Kidney (tissue), 14 donors: ENCODE data around the gene GSTA3. TPM values are rescaled to one million over a fixed set of nuclear protein-coding genes. Genes with fewer than 3 reads are reported as not detected.

Experiments used
- DNase-seq, 5 donors: peaks; one replicate each; pipeline ENCODE4 v3.0.0-alpha.2; 2013 to 2020
- FAIRE-seq: peaks from 2 replicates; lab custom pipeline; 2012; peaks lifted over from hg19 to GRCh38; lab: Jason Lieb, UNC
- H3K27ac ChIP-seq, 2 donors: one replicate each; pipeline ENCODE4 v1.7.0; 2013; ENCODE audit warnings: low read depth in 2 of 2, low read length in 2 of 2, inconsistent platforms in 1 of 2
- H3K27me3 ChIP-seq: one replicate; pipeline ENCODE4 v1.7.1; 2013; ENCODE audit warnings: low read length, inconsistent platforms; ENCODE audit not compliant: control insufficient read depth, insufficient read depth
- H3K36me3 ChIP-seq, 3 donors: one replicate each; pipeline versions ENCODE4 v1.7.0 to v1.7.1; 2013; ENCODE audit warnings: low read length in 3 of 3, control low read depth in 1 of 3, inconsistent platforms in 1 of 3; ENCODE audit not compliant: insufficient read depth in 3 of 3, control insufficient read depth in 2 of 3
- H3K4me1 ChIP-seq, 3 donors: one replicate each; pipeline versions ENCODE4 v1.7.0 to v1.7.1; 2013; ENCODE audit warnings: low read length in 3 of 3, inconsistent platforms in 1 of 3, low read depth in 1 of 3; ENCODE audit not compliant: control insufficient read depth in 2 of 3, insufficient read depth in 2 of 3
- H3K4me3 ChIP-seq, 3 donors: one replicate each; pipeline versions ENCODE4 v1.7.0 to v1.8.1; 2013; ENCODE audit warnings: low read length in 3 of 3, control low read depth in 1 of 3, inconsistent platforms in 1 of 3
- H3K9ac ChIP-seq, 3 donors: one replicate each; pipeline versions ENCODE4 v1.7.0 to v1.7.1; 2013; ENCODE audit warnings: low read length in 3 of 3, control low read depth in 1 of 3, inconsistent platforms in 1 of 3
- H3K9me3 ChIP-seq, 3 donors: one replicate each; pipeline versions ENCODE4 v1.7.0 to v1.7.1; 2013; ENCODE audit warnings: low read length in 3 of 3, control low read depth in 1 of 3, inconsistent platforms in 1 of 3; ENCODE audit not compliant: control insufficient read depth in 2 of 3, insufficient read depth in 1 of 3
- intact Hi-C: fragments of 100-400 bp; cut with DNase I; formaldehyde crosslinking; loops from one replicate; pipeline ENCODE4 v1.11.1; 2022
- polyA plus RNA-seq: library from polyadenylated mRNA; stranded (reverse); fragments of 350-450 nt; fragmentation: Illumina TruSeq; extraction: RNeasy Lipid Tissue Mini Kit (QIAGEN cat#74804); gene quantifications from one replicate; pipeline ENCODE4 v1.2.3, GENCODE V29; 2014; ENCODE audit warnings: low read depth, low replicate concordance; ENCODE audit not compliant: insufficient read depth
- total RNA-seq: library from RNA; stranded (reverse); fragmentation: NEBNext Ultra II Directional; extraction: Animal tissue kit (Norgen Biotek cat#: 25700); gene quantifications from one replicate; pipeline ENCODE4 v1.2.1, GENCODE V29; 2021
- TF ChIP-seq, protein P1 (sequence below): IDR thresholded peaks from 3 replicates; pipeline ENCODE4 v1.5.1; 2012; ENCODE audit warnings: mild to moderate bottlenecking, moderate library complexity, borderline replicate concordance; ENCODE audit not compliant: insufficient read depth; ENCODE audit errors: extremely low read depth
- donor health status: control.
- donor health status: control.
- donor health status: control.
- donor health status: control.
- donor health status: control.
- donor health status: DM: yes; HTN: yes; CAD: no.
- donor health status: Normal renal cell carcinoma (clear cell type).

GSTA3 gene
- total and polyA plus RNA-seq, 2 donors from 2014 or later, result not detected

DNA sequence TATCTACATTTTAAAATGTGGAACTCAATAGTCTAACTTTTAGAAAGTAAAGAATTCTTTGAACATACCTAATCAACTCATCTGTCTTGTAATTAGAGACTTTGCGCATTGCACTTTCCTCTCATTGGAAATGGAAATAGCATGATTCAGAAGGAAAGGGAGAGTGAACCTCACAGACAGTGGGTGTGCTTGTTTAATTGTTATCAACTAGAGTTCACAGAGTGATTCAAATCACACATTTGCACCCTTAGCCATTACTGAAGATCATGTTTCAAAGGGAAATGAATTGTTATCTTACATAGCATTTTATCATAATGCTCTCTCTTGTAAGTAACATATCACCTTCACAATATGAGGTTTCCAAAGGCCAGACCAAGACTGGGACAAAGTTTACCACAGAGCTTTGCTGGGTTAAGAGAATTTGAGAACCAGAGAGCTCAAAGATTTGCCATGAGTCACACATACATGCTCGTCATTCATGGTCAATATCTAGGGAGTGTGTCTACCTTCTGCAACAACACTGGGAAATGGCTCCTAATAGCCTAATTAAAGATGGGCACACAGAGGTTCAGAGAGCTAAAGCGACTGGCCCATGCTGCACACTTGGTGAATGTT, 21.5 kb downstream of the GSTA3 start:
- no peak for FAIRE-seq

DNA sequence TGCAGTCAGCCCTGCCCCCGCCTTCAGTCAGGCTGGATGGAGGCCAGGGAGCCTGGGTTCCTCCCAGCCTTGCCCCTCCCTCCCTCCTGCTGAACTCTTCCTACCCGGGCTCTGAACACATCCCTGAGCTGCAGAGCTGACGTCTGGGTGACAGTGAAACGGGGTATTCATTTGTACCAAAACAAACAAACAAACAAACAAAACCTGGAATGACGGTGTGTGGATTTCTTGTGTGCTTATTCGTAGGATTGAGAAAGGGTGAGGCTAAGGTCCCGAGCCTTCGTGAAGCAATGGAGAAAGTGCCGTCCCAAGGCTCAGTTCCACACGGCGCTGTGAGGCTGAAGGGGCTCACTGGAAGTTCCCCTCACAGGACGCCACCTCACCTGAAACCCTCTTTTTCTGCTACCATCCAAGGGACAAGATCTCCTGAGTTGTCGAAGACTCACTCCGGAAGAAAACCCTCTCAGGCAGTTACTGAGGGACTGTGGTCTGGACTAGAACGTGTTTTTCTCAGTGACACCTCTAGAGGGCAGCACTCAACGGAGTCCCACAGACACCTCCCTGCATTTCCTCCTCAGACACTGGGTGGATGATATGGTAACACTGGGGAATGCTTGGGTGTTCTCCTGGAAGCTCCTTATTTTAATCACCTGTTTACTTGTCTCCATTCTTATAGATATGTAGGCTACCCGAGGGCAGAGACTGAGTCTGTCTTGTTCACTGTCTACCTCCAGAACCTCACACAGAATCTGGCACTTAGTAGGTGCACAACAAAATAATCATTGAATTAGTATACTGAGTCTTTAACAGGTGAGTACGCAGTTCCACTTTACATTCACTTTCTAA, 27.3 kb downstream of the GSTA3 start:
- no peaks in the 10 kb centered on the region for H3K9me3 ChIP-seq
- H3K27me3 ChIP-seq, result no peaks in the 10 kb centered on the region
- H3K4me1 ChIP-seq, result peaks cover 0 to 2% (median 0%) of the 10 kb centered on the region in 3 donors
- H3K27ac ChIP-seq, result no peak overlapping the region
- intact Hi-C loops, result no loop called here
- TF ChIP-seq, protein P1, sequence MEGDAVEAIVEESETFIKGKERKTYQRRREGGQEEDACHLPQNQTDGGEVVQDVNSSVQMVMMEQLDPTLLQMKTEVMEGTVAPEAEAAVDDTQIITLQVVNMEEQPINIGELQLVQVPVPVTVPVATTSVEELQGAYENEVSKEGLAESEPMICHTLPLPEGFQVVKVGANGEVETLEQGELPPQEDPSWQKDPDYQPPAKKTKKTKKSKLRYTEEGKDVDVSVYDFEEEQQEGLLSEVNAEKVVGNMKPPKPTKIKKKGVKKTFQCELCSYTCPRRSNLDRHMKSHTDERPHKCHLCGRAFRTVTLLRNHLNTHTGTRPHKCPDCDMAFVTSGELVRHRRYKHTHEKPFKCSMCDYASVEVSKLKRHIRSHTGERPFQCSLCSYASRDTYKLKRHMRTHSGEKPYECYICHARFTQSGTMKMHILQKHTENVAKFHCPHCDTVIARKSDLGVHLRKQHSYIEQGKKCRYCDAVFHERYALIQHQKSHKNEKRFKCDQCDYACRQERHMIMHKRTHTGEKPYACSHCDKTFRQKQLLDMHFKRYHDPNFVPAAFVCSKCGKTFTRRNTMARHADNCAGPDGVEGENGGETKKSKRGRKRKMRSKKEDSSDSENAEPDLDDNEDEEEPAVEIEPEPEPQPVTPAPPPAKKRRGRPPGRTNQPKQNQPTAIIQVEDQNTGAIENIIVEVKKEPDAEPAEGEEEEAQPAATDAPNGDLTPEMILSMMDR, result peak; percentile 81
- DNase-seq, result peak in 4 of 5 donors; percentile 75 to 87 (median 80)
- no peaks in the 10 kb centered on the region for H3K36me3 ChIP-seq
- FAIRE-seq, result peak; percentile 44
- peak overlapping the region; percentile 73 to 90 (median 81) for H3K4me3 ChIP-seq
- peak overlapping the region; percentile 43 to 82 (median 66) for H3K9ac ChIP-seq

More for the DNA sequence above, 21.5 kb downstream of the GSTA3 start:
- no peaks in the 10 kb centered on the region for H3K9me3 ChIP-seq
- H3K4me3 ChIP-seq, result no peak overlapping the region
- H3K9ac ChIP-seq, result no peak overlapping the region
- no peaks in the 10 kb centered on the region for H3K36me3 ChIP-seq
- H3K27me3 ChIP-seq, result no peaks in the 10 kb centered on the region
- no peaks in the 10 kb centered on the region for H3K4me1 ChIP-seq
- no peak for DNase-seq
- no peak overlapping the region for H3K27ac ChIP-seq
- TF ChIP-seq, protein P1, result no peak
- intact Hi-C loops, result no loop called here

DNA sequence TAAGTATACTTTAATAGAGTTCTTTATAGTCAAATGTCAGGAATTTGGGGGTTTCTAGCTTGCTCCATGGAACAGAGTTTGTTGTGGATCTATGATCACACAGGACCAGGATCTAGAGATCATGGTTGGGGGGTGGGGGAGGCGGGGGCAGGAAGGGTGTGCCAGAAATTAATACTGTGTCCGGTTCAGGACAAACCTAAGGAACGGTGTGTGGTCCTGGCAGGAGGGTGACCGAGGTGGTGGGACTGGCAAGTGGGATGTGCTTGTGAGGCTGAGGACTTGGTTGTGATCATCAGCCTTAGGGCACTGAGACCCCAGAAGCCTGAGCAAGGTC, 27.9 kb downstream of the GSTA3 start:
- no peaks in the 10 kb centered on the region for H3K9me3 ChIP-seq
- H3K4me3 ChIP-seq, result peak overlapping the region in 2 of 3 donors; percentile 81 to 90
- H3K9ac ChIP-seq, result no peak overlapping the region
- TF ChIP-seq, protein P1, result no peak
- H3K27me3 ChIP-seq, result no peaks in the 10 kb centered on the region
- intact Hi-C loops, result no loop called here
- peaks cover 0 to 2% (median 0%) of the 10 kb centered on the region in 3 donors for H3K4me1 ChIP-seq
- H3K27ac ChIP-seq, result no peak overlapping the region
- no peak for DNase-seq
- FAIRE-seq, result no peak
- H3K36me3 ChIP-seq, result no peaks in the 10 kb centered on the region
